Measurements from ENCODE around the gene MTX1. TPM values are rescaled to one million over a fixed set of nuclear protein-coding genes. Genes with fewer than 3 reads are reported as not detected.

MTX1 gene
- total and polyA plus RNA-seq, 9 of the 15 experiments (the other 6 are each of a cell fraction or from before 2014, with no cell fraction given): 29.1 to 98.4 (median 66.9) TPM

DNA sequence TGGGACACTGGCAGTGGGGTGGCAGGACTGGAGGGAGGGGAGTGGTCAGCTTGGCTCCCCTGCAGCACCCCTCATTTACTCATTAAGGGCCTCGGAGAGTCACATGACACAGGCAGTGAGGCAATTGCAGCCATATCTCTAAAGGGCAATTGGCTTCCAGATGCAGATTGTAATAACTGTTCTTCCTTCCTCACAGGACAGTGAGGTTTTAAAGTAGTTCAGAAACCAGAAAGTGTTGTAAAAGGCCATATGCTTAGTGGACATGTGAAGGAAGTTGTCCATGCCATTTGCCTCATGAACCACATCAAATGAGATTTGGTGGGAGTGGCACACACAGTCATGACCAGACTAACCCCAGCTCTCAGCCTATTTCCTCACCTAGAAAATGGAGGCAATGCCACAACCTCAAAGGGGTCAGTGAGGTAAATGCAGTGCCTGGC is 11.1 kb downstream of the MTX1 start:
- no TSS peak for BruUV-seq (replicated peaks)
- H4K20me1 ChIP-seq (replicated peaks; ENCODE audit: control insufficient read depth, insufficient read depth, low read length): no peaks in the 10 kb centered on the region
- peak; percentile 31 to 62 (median 47) for DNase-seq (ENCODE audit: extremely low read depth in 1 of 4, low spot score in 3 of 4)
- peak overlapping the region; percentile 44 for H3K27ac ChIP-seq (ENCODE audit: extremely low read depth, low read depth, low read length)
- H2AFZ ChIP-seq (ENCODE audit: low read depth, low read length): peak overlapping the region; percentile 95
- peak overlapping the region; percentile 27 to 46; a peak in 2 of 4 replicates for H3K9ac ChIP-seq (ENCODE audit: insufficient read depth in 1 of 2, low read depth in 2 of 2, low read length in 2 of 2)
- peak; percentile 74 for ATAC-seq
- no peaks in the 10 kb centered on the region for H3K27me3 ChIP-seq (ENCODE audit: control insufficient read depth in 2 of 2, insufficient read depth in 2 of 2, low read length in 2 of 2)
- H3K36me3 ChIP-seq (ENCODE audit: control insufficient read depth, insufficient read depth, low read length): no peaks in the 10 kb centered on the region; the same call in 1 of the 3 replicates
- ChIA-PET CTCF (ENCODE audit: low intra/inter-chr PET ratio) (no interaction called here), POLR2A (interaction anchor here (0.6 to 1.8 kb wide), 6 partner anchors 10 to 994 kb away, joined by 3 to 10 read pairs (median 4); partner anchors contain the start of gene MTX1)
- H3K79me2 ChIP-seq (ENCODE audit: control insufficient read depth, insufficient read depth, low read length): peaks cover under 1% of the 10 kb centered on the region; the same call in 1 of the 3 replicates
- H3K9me1 ChIP-seq (ENCODE audit: control insufficient read depth, insufficient read depth, low read length): no peaks in the 10 kb centered on the region
- FAIRE-seq: no peak
- intact Hi-C loops (cut with micrococcal nuclease) (no loop called here), in situ Hi-C loops (cut with MboI) (no loop called here)
- H3K9me3 ChIP-seq (replicated peaks; ENCODE audit: control insufficient read depth, insufficient read depth, low read depth, low read length): no peaks in the 10 kb centered on the region
- peak overlapping the region; percentile 42 for H3K4me2 ChIP-seq (ENCODE audit: insufficient read depth, low read length)
- peaks cover 13 to 26% of the 10 kb centered on the region in 2 experiments for H3K4me1 ChIP-seq (replicated peaks in 1 of 2; ENCODE audit: control insufficient read depth in 2 of 2, insufficient read depth in 2 of 2, low read length in 2 of 2)
- WGBS (ENCODE audit: insufficient coverage, low coverage, missing lambda C conversion rate): 14% methylated on average over 1 of the region's 1 CpG
- H3K4me3 ChIP-seq: 0 out of 2 replicates have a peak overlapping the region, but pooled peaks have one; percentile 13
- no peak for TF ChIP-seq ZKSCAN8 (CRISPR knock-in tag; IDR thresholded peaks at IDR 0.05)
- no peak for TF ChIP-seq EZH2 (IDR thresholded peaks at IDR 0.05; ENCODE audit: borderline replicate concordance, low read depth, low read length)
- TF ChIP-seq, protein P1, sequence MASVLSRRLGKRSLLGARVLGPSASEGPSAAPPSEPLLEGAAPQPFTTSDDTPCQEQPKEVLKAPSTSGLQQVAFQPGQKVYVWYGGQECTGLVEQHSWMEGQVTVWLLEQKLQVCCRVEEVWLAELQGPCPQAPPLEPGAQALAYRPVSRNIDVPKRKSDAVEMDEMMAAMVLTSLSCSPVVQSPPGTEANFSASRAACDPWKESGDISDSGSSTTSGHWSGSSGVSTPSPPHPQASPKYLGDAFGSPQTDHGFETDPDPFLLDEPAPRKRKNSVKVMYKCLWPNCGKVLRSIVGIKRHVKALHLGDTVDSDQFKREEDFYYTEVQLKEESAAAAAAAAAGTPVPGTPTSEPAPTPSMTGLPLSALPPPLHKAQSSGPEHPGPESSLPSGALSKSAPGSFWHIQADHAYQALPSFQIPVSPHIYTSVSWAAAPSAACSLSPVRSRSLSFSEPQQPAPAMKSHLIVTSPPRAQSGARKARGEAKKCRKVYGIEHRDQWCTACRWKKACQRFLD (CRISPR knock-in tag; IDR thresholded peaks at IDR 0.05): peak; percentile 30; the same call in 1 of the 2 replicates
- TF ChIP-seq, protein P2, sequence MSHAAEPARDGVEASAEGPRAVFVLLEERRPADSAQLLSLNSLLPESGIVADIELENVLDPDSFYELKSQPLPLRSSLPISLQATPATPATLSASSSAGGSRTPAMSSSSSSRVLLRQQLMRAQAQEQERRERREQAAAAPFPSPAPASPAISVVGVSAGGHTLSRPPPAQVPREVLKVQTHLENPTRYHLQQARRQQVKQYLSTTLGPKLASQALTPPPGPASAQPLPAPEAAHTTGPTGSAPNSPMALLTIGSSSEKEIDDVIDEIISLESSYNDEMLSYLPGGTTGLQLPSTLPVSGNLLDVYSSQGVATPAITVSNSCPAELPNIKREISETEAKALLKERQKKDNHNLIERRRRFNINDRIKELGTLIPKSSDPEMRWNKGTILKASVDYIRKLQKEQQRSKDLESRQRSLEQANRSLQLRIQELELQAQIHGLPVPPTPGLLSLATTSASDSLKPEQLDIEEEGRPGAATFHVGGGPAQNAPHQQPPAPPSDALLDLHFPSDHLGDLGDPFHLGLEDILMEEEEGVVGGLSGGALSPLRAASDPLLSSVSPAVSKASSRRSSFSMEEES (CRISPR knock-in tag; IDR thresholded peaks at IDR 0.05): peak; percentile 97
- TF ChIP-seq ZBTB8A (IDR thresholded peaks at IDR 0.05; ENCODE audit: partially characterized antibody): no peak
- TF ChIP-seq, protein P3, sequence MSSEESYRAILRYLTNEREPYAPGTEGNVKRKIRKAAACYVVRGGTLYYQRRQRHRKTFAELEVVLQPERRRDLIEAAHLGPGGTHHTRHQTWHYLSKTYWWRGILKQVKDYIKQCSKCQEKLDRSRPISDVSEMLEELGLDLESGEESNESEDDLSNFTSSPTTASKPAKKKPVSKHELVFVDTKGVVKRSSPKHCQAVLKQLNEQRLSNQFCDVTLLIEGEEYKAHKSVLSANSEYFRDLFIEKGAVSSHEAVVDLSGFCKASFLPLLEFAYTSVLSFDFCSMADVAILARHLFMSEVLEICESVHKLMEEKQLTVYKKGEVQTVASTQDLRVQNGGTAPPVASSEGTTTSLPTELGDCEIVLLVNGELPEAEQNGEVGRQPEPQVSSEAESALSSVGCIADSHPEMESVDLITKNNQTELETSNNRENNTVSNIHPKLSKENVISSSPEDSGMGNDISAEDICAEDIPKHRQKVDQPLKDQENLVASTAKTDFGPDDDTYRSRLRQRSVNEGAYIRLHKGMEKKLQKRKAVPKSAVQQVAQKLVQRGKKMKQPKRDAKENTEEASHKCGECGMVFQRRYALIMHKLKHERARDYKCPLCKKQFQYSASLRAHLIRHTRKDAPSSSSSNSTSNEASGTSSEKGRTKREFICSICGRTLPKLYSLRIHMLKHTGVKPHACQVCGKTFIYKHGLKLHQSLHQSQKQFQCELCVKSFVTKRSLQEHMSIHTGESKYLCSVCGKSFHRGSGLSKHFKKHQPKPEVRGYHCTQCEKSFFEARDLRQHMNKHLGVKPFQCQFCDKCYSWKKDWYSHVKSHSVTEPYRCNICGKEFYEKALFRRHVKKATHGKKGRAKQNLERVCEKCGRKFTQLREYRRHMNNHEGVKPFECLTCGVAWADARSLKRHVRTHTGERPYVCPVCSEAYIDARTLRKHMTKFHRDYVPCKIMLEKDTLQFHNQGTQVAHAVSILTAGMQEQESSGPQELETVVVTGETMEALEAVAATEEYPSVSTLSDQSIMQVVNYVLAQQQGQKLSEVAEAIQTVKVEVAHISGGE (CRISPR knock-in tag; IDR thresholded peaks at IDR 0.05): 0 out of 6 replicates have a peak, but pooled peaks of 1 of the 3 experiments have one; percentile 47
- TF ChIP-seq TAF7 (tag; IDR thresholded peaks at IDR 0.05): no peak
- TF ChIP-seq, protein P4, sequence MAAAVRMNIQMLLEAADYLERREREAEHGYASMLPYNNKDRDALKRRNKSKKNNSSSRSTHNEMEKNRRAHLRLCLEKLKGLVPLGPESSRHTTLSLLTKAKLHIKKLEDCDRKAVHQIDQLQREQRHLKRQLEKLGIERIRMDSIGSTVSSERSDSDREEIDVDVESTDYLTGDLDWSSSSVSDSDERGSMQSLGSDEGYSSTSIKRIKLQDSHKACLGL (CRISPR knock-in tag; IDR thresholded peaks at IDR 0.05; ENCODE audit: borderline replicate concordance, poor library complexity, severe bottlenecking): no peak
- TF ChIP-seq TOE1 (IDR thresholded peaks at IDR 0.05; ENCODE audit: borderline replicate concordance): peak; percentile 93
- TF ChIP-seq TOE1 (CRISPR knock-in tag; IDR thresholded peaks at IDR 0.05; ENCODE audit: borderline replicate concordance, low read depth): no peak
- TF ChIP-seq, protein P5, sequence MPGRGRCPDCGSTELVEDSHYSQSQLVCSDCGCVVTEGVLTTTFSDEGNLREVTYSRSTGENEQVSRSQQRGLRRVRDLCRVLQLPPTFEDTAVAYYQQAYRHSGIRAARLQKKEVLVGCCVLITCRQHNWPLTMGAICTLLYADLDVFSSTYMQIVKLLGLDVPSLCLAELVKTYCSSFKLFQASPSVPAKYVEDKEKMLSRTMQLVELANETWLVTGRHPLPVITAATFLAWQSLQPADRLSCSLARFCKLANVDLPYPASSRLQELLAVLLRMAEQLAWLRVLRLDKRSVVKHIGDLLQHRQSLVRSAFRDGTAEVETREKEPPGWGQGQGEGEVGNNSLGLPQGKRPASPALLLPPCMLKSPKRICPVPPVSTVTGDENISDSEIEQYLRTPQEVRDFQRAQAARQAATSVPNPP (IDR thresholded peaks at IDR 0.05; ENCODE audit: borderline replicate concordance, insufficient read depth, insufficient read length): no peak
- TF ChIP-seq BRD4 (IDR thresholded peaks at IDR 0.05): no peak

Measured in K562 (cell line).